GM23248 (cell line): ENCODE data around the gene LRRK2. TPM values are rescaled to one million over a fixed set of nuclear protein-coding genes. Genes with fewer than 3 reads are reported as not detected.
A peak's percentile ranks its signal among the peaks of the same experiment; 100 is the strongest.

Experiments used
- DNase-seq: peaks from one replicate; pipeline ENCODE4 v3.0.0-alpha.2; 2015
- H2AFZ ChIP-seq: fragments of 200-600 bp; sonication (generic); 2 replicates; pipeline ENCODE4 v1.6.1; 2016; ENCODE audit warnings: antibody characterized with exemption
- H3F3A ChIP-seq: fragments of 200-600 bp; sonication (generic); 2 replicates; pipeline ENCODE4 v1.6.1; 2016; ENCODE audit warnings: mild to moderate bottlenecking, antibody characterized with exemption, mixed run types; ENCODE audit not compliant: insufficient read depth
- H3K27ac ChIP-seq: fragments of 200-600 bp; sonication (generic); 2 replicates; pipeline ENCODE4 v1.5.1; 2016; ENCODE audit warnings: mild to moderate bottlenecking
- H3K27me3 ChIP-seq: fragments of 200-600 bp; sonication (generic); replicated peaks from 2 replicates; pipeline ENCODE4 v1.6.1; 2016; ENCODE audit warnings: mild to moderate bottlenecking; ENCODE audit not compliant: insufficient read depth
- H3K36me3 ChIP-seq: fragments of 200-600 bp; sonication (generic); 2 replicates; pipeline ENCODE4 v1.6.1; 2016; ENCODE audit warnings: low read depth, mild to moderate bottlenecking
- H3K4me1 ChIP-seq: fragments of 200-600 bp; sonication (generic); 2 replicates; pipeline ENCODE4 v1.6.1; 2016; ENCODE audit warnings: mild to moderate bottlenecking; ENCODE audit not compliant: insufficient read depth
- H3K4me2 ChIP-seq: fragments of 200-600 bp; sonication (generic); one replicate; pipeline ENCODE4 v1.6.1; 2016; ENCODE audit warnings: mild to moderate bottlenecking; ENCODE audit not compliant: unreplicated experiment
- H3K4me3 ChIP-seq: fragments of 200-600 bp; sonication (generic); 2 replicates; pipeline ENCODE4 v1.5.1; 2016; ENCODE audit warnings: mild to moderate bottlenecking
- H3K79me2 ChIP-seq: fragments of 200-600 bp; sonication (generic); 2 replicates; pipeline ENCODE4 v1.6.1; 2016; ENCODE audit warnings: mild to moderate bottlenecking; ENCODE audit not compliant: insufficient read depth
- H3K9ac ChIP-seq: fragments of 200-600 bp; sonication (generic); 2 replicates; pipeline ENCODE4 v1.6.1; 2016; ENCODE audit warnings: mild to moderate bottlenecking
- H3K9me2 ChIP-seq: fragments of 200-600 bp; sonication (generic); 2 replicates; pipeline ENCODE4 v1.6.1; 2016; ENCODE audit warnings: mixed run types, mild to moderate bottlenecking, moderate library complexity; ENCODE audit not compliant: insufficient read depth
- H3K9me3 ChIP-seq: fragments of 200-600 bp; sonication (generic); one replicate; pipeline ENCODE4 v1.6.1; 2017; ENCODE audit warnings: low read depth
- H4K20me1 ChIP-seq: fragments of 200-600 bp; sonication (generic); 2 replicates; pipeline ENCODE4 v1.6.0; 2016; ENCODE audit not compliant: insufficient read depth
- EZH2 ChIP-seq: fragments of 200-600 bp; sonication (generic); IDR thresholded peaks from 2 replicates; pipeline ENCODE4 v1.6.1; 2018; ENCODE audit warnings: antibody characterized with exemption, mild to moderate bottlenecking; ENCODE audit not compliant: insufficient read depth, poor library complexity, severe bottlenecking
- EZH2phosphoT487 ChIP-seq: fragments of 200-600 bp; sonication (generic); IDR thresholded peaks from 2 replicates; pipeline ENCODE4 v1.6.1; 2018; ENCODE audit warnings: antibody characterized with exemption, moderate library complexity, mild to moderate bottlenecking, low read depth; ENCODE audit not compliant: insufficient read depth
- WGBS, 2 experiments: methylation state at CpG; one replicate each; pipeline ENCODE4 v1.1.6; 2015 to 2017; ENCODE audit warnings: low lambda C conversion rate in 2 of 2, low coverage in 1 of 2; ENCODE audit errors: missing lambda C conversion rate in 2 of 2; 5-methylcytosine and 5-hydroxymethylcytosine counted together
- in situ Hi-C: fragments of 300-500 bp; cut with MboI; formaldehyde crosslinking; loops from 2 replicates; pipeline ENCODE4 v1.15.0; 2020
- polyA plus RNA-seq: library from polyadenylated mRNA; unstranded; fragments of >200 nt; fragmentation: Nextera tagmentation; extraction: Ambion mirVana; gene quantifications from 2 replicates; pipeline ENCODE4 v1.2.1, GENCODE V29; 2016
- total RNA-seq: library from RNA; depleted of rRNA; stranded (reverse); fragments of >200 nt; shearing (Covaris generic); gene quantifications from 2 replicates; pipeline ENCODE4 v1.2.3, GENCODE V29; 2014

The LRRK2 gene
- total and polyA plus RNA-seq, 2 experiments from 2014 or later = 1.7 to 7.0 TPM

- peaks cover 32% of the 10 kb centered on the region for H3K4me1 ChIP-seq
- H3K36me3 ChIP-seq = no peaks in the 10 kb centered on the region
- H3K9me3 ChIP-seq = no peaks in the 10 kb centered on the region
- TF ChIP-seq EZH2 (no peak), EZH2phosphoT487 (no peak)
- H3K4me3 ChIP-seq = peak overlapping the region; percentile 82
- H3K4me2 ChIP-seq = peak overlapping the region; percentile 90
- WGBS, 2 experiments = 4% methylated on average over 12 of the region's 12 CpGs
- no peaks in the 10 kb centered on the region for H4K20me1 ChIP-seq
- H2AFZ ChIP-seq = peak overlapping the region; percentile 91
- H3K9me2 ChIP-seq = no peaks in the 10 kb centered on the region
- in situ Hi-C loops = no loop called here
- DNase-seq = peak; percentile 34
- peak overlapping the region; percentile 60 for H3K27ac ChIP-seq
- no peaks in the 10 kb centered on the region for H3K27me3 ChIP-seq
- H3K9ac ChIP-seq = peak overlapping the region; percentile 90
- no peaks in the 10 kb centered on the region for H3K79me2 ChIP-seq
- peaks cover 15% of the 10 kb centered on the region for H3F3A ChIP-seq
Measured at GRCh38 chr12:40225337-40225983, 663 bp downstream of the LRRK2 start.

DNA sequence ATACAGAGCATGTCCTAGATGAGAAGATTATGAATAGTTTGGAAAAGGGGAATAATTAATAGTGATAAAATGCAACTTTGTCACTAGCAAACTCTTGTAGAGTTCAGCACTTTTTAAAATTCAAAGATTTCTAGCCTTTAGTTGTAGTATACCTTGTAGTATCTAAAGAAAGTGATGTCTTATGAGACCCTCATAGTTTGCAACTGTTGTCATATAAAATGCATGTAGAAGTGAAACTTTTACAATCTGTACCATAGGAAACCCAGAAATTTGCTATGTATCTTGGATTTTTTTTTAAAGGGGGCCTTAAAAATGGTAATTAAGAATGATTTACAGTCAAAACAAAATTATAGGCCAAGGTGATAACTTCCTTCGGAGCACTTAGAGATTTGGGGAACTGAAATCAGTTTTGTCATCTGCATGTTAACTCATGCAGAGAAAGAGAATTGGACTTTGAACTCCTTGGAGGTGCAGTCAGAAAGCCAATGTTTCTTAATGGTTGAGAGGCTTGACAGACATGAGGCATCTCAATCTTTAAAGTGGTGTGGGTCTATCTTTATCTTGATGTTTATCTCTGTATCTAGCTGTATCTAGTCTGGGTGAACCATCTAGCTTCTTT, 1.3 kb downstream of the LRRK2 start:
- Histone ChIP-seq H3K9ac (peak overlapping the region; percentile 90), H3K4me1 (peaks cover 32% of the 10 kb centered on the region), H3K9me3 (no peaks in the 10 kb centered on the region), H3K27ac (peak overlapping the region; percentile 60), H3K27me3 (no peaks in the 10 kb centered on the region), H3K36me3 (no peaks in the 10 kb centered on the region), H3K4me3 (peak overlapping the region; percentile 82), H3K9me2 (no peaks in the 10 kb centered on the region), H3F3A (peaks cover 15% of the 10 kb centered on the region), H3K4me2 (peak overlapping the region; percentile 90), H4K20me1 (no peaks in the 10 kb centered on the region), H3K79me2 (no peaks in the 10 kb centered on the region), H2AFZ (peak overlapping the region; percentile 91)
- DNase-seq = peak; percentile 8
- WGBS, 2 experiments = 5 to 26% methylated on average over 1 of the region's 1 CpG
- TF ChIP-seq EZH2phosphoT487 = no peak
- no peak for TF ChIP-seq EZH2
- in situ Hi-C loops = no loop called here

DNA sequence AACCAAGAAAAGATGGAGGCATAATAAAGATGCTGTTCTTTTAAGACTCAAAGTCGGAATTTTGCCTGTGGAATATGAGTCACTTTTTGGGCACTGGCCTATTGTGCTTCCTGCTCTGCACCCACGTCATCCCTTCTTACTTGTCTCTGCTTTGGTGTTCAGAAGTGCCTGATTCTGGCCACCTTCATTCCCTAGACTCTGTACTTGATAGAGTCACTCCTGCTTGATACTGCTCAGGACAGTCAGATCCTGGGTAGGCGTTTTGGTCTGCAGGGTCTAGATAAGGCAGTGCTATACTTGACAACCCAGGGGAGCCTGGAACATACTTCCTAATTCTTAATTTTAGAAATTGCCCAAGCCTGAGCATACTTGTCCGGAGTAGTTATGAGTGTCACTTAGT, 1.9 kb downstream of the LRRK2 start:
- Histone ChIP-seq H3K79me2 (no peaks in the 10 kb centered on the region), H3K4me2 (peak overlapping the region; percentile 90), H3K27me3 (no peaks in the 10 kb centered on the region), H3K9me3 (no peaks in the 10 kb centered on the region), H2AFZ (peak overlapping the region; percentile 91), H3K4me1 (peaks cover 32% of the 10 kb centered on the region), H4K20me1 (no peaks in the 10 kb centered on the region), H3F3A (peaks cover 15% of the 10 kb centered on the region), H3K27ac (peak overlapping the region; percentile 60), H3K4me3 (peak overlapping the region; percentile 82), H3K9ac (peak overlapping the region; percentile 31; the same call in 1 of the 2 replicates), H3K9me2 (no peaks in the 10 kb centered on the region), H3K36me3 (no peaks in the 10 kb centered on the region)
- no peak for TF ChIP-seq EZH2phosphoT487
- TF ChIP-seq EZH2 = no peak
- DNase-seq = peak; percentile 96
- 4 to 5% methylated on average over 4 of the region's 4 CpGs for WGBS, 2 experiments
- in situ Hi-C loops = no loop called here

GRCh38 chr12:40227447-40227846, 2.6 kb downstream of the LRRK2 start:
- Histone ChIP-seq H3K9me2 (no peaks in the 10 kb centered on the region), H3K27me3 (no peaks in the 10 kb centered on the region), H3K9ac (no peak overlapping the region), H2AFZ (no peak overlapping the region), H3K27ac (no peak overlapping the region), H3K4me1 (peaks cover 32% of the 10 kb centered on the region), H3F3A (peaks cover 15% of the 10 kb centered on the region), H3K4me2 (no peak overlapping the region), H4K20me1 (no peaks in the 10 kb centered on the region), H3K9me3 (no peaks in the 10 kb centered on the region), H3K4me3 (no peak overlapping the region), H3K36me3 (no peaks in the 10 kb centered on the region), H3K79me2 (no peaks in the 10 kb centered on the region)
- 93 to 100% methylated on average over 1 of the region's 1 CpG for WGBS, 2 experiments
- in situ Hi-C loops = no loop called here
- TF ChIP-seq EZH2 = no peak
- no peak for TF ChIP-seq EZH2phosphoT487
- no peak for DNase-seq
